Hepatocyte (in vitro differentiated cells): ENCODE data around the gene NRP1.

Source experiments
- EZH2 ChIP-seq: fragments of 200-600 bp; sonication (generic); IDR thresholded peaks from 2 replicates; pipeline ENCODE4 v1.6.1; 2016; ENCODE audit warnings: antibody characterized with exemption, mild to moderate bottlenecking, borderline replicate concordance
- EZH2phosphoT487 ChIP-seq: fragments of 200-600 bp; sonication (generic); IDR thresholded peaks from one replicate; pipeline ENCODE4 v1.6.1; 2018; ENCODE audit warnings: antibody characterized with exemption, mild to moderate bottlenecking, low read depth, moderate library complexity; ENCODE audit not compliant: unreplicated experiment, severe bottlenecking
- TF ChIP-seq, protein P1 (sequence below): fragments of 200-600 bp; sonication (generic); IDR thresholded peaks from 2 replicates; pipeline ENCODE4 v1.5.1; 2016; ENCODE audit warnings: antibody characterized with exemption, mild to moderate bottlenecking; ENCODE audit not compliant: poor library complexity

DNA sequence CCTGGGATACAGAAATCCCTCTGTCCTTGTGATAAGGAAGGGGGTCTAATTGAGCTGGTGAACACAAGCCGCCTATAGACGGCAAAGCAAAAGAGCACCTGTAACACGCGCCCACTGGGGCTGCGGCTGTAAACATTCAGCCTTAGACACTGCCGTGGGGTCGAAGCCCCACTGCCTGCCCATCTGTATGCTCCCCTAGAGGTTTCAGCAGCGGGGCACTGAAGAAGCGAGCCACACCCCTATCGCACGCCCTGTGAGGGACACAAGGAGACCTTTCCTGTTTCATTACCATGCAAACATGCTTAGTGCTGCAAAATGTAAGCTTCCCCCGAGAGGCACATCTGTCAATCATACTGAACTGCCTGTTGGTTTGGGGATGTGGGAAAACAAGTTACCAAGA is 82.1 kb downstream of the NRP1 start:
- TF ChIP-seq, protein P1, sequence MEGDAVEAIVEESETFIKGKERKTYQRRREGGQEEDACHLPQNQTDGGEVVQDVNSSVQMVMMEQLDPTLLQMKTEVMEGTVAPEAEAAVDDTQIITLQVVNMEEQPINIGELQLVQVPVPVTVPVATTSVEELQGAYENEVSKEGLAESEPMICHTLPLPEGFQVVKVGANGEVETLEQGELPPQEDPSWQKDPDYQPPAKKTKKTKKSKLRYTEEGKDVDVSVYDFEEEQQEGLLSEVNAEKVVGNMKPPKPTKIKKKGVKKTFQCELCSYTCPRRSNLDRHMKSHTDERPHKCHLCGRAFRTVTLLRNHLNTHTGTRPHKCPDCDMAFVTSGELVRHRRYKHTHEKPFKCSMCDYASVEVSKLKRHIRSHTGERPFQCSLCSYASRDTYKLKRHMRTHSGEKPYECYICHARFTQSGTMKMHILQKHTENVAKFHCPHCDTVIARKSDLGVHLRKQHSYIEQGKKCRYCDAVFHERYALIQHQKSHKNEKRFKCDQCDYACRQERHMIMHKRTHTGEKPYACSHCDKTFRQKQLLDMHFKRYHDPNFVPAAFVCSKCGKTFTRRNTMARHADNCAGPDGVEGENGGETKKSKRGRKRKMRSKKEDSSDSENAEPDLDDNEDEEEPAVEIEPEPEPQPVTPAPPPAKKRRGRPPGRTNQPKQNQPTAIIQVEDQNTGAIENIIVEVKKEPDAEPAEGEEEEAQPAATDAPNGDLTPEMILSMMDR: no peak
- TF ChIP-seq EZH2phosphoT487 (no peak), EZH2 (no peak)
